HepG2 (cell line): ENCODE data around the gene TOP1. TPM values are rescaled to one million over a fixed set of nuclear protein-coding genes. Genes with fewer than 3 reads are reported as not detected.

Experiments
- DMTF1 ChIP-seq: sonication (generic); formaldehyde crosslinking; IDR thresholded peaks from 2 replicates; pipeline ENCODE4 v1.4.0; 2020; ENCODE audit warnings: mild to moderate bottlenecking, missing genetic modification reagents
- FLYWCH1 ChIP-seq: sonication (generic); formaldehyde crosslinking; IDR thresholded peaks from 2 replicates; pipeline ENCODE4 v1.8.1; 2023; ENCODE audit warnings: mild to moderate bottlenecking, missing genetic modification reagents
- MTF2 ChIP-seq: sonication (generic); formaldehyde crosslinking; IDR thresholded peaks from 2 replicates; pipeline ENCODE4 v1.5.0; 2020; ENCODE audit warnings: missing genetic modification reagents, borderline replicate concordance
- NFATC3 ChIP-seq: sonication (generic); formaldehyde crosslinking; IDR thresholded peaks from 2 replicates; pipeline ENCODE4 v1.5.1; 2020; ENCODE audit warnings: mild to moderate bottlenecking, missing genetic modification reagents
- NFE2L1 ChIP-seq: sonication (generic); formaldehyde crosslinking; IDR thresholded peaks from 2 replicates; pipeline ENCODE4 v1.4.0; 2020; ENCODE audit warnings: missing genetic modification reagents, mild to moderate bottlenecking, borderline replicate concordance
- NFKB2 ChIP-seq: sonication (generic); formaldehyde crosslinking; IDR thresholded peaks from 2 replicates; pipeline ENCODE4 v1.4.0; 2020; ENCODE audit warnings: missing genetic modification reagents, borderline replicate concordance
- ZFP36L1 ChIP-seq: sonication (generic); formaldehyde crosslinking; IDR thresholded peaks from 2 replicates; pipeline ENCODE4 v1.8.0; 2022; ENCODE audit warnings: mild to moderate bottlenecking, missing genetic modification reagents, moderate library complexity
- ZNF180 ChIP-seq: sonication (generic); formaldehyde crosslinking; IDR thresholded peaks from 2 replicates; pipeline ENCODE4 v1.4.0; 2020; ENCODE audit warnings: low read depth, missing genetic modification reagents, borderline replicate concordance
- ZNF589 ChIP-seq: sonication (generic); formaldehyde crosslinking; conservative IDR thresholded peaks from 2 replicates; pipeline ENCODE4 v1.8.0; 2022; ENCODE audit warnings: mild to moderate bottlenecking, moderate library complexity, missing genetic modification reagents
- ZNF670 ChIP-seq: sonication (generic); formaldehyde crosslinking; IDR thresholded peaks from 2 replicates; pipeline ENCODE4 v1.8.0; 2022; ENCODE audit warnings: mild to moderate bottlenecking, missing genetic modification reagents, borderline replicate concordance
- ZNF772 ChIP-seq: sonication (generic); formaldehyde crosslinking; IDR thresholded peaks from 2 replicates; pipeline ENCODE4 v1.5.0; 2020; ENCODE audit warnings: mild to moderate bottlenecking, missing genetic modification reagents
- ZNF839 ChIP-seq: sonication (generic); formaldehyde crosslinking; IDR thresholded peaks from 2 replicates; pipeline ENCODE4 v1.4.0; 2020; ENCODE audit warnings: missing genetic modification reagents, mild to moderate bottlenecking, borderline replicate concordance
- ZSCAN22 ChIP-seq: sonication (generic); formaldehyde crosslinking; IDR thresholded peaks from 2 replicates; pipeline ENCODE4 v1.4.0; 2020; ENCODE audit warnings: mild to moderate bottlenecking, missing genetic modification reagents
- polyA plus RNA-seq, 8 experiments: library from polyadenylated mRNA; depleted of rRNA in 3 of 8; stranded (reverse) in 7 of 8; unstranded in 1 of 8; fragments of >200 nt; fragmentation: Illumina TruSeq in 4 of 8; extraction: Trizol in 4 of 8; gene quantifications; 2 replicates each; pipeline versions ENCODE4 v1.2.1 to v1.2.3, GENCODE V29; 2011 to 2016; ENCODE audit warnings: low read depth in 4 of 8, missing spikeins in 1 of 8, mixed read lengths in 1 of 8; ENCODE audit not compliant: insufficient read depth in 1 of 8
- total RNA-seq, 5 experiments: library from RNA; depleted of rRNA; stranded (reverse); fragments of >200 nt; fragmentation: Illumina TruSeq; extraction: Trizol; gene quantifications; 2 replicates each; pipeline ENCODE4 v1.2.3, GENCODE V29; 2016; ENCODE audit warnings: low read depth in 1 of 5
- TF ChIP-seq, protein P1 (sequence below): sonication (generic); formaldehyde crosslinking; IDR thresholded peaks from 2 replicates; pipeline ENCODE4 v1.4.0; 2020; ENCODE audit warnings: mild to moderate bottlenecking, missing genetic modification reagents
- TF ChIP-seq, protein P2 (sequence below): sonication (generic); formaldehyde crosslinking; IDR thresholded peaks from 2 replicates; pipeline ENCODE4 v1.4.0; 2020; ENCODE audit warnings: missing genetic modification reagents
- TF ChIP-seq, protein P3 (sequence below): fragments of 450-650 bp; IDR thresholded peaks from 2 replicates; pipeline ENCODE4 v1.6.1; 2017; ENCODE audit warnings: mild to moderate bottlenecking
- TF ChIP-seq, protein P4 (sequence below): sonication (generic); formaldehyde crosslinking; IDR thresholded peaks from 2 replicates; pipeline ENCODE4 v1.4.0; 2020; ENCODE audit warnings: missing genetic modification reagents, borderline replicate concordance

Gene TOP1
- total and polyA plus RNA-seq, 2 of the 13 experiments (the other 11 are each of a cell fraction or from before 2014, with no cell fraction given), result 10.2 to 19.4 TPM

- peak; percentile 88; the same call in 1 of the 2 replicates for TF ChIP-seq NFKB2 (CRISPR knock-in tag)
- TF ChIP-seq NFE2L1 (CRISPR knock-in tag), result no peak
- TF ChIP-seq ZNF670 (CRISPR knock-in tag), result peak; percentile 90; the same call in 1 of the 2 replicates
- no peak for TF ChIP-seq DMTF1 (CRISPR knock-in tag)
- TF ChIP-seq, protein P1, sequence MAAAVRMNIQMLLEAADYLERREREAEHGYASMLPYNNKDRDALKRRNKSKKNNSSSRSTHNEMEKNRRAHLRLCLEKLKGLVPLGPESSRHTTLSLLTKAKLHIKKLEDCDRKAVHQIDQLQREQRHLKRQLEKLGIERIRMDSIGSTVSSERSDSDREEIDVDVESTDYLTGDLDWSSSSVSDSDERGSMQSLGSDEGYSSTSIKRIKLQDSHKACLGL (CRISPR knock-in tag), result peak; percentile 91
- TF ChIP-seq ZNF772 (CRISPR knock-in tag), result peak; percentile 97
- no peak; the same call in 1 of the 2 replicates for TF ChIP-seq MTF2 (CRISPR knock-in tag)
- peak; percentile 64; the same call in 1 of the 2 replicates for TF ChIP-seq ZSCAN22 (CRISPR knock-in tag)
- no peak for TF ChIP-seq NFATC3 (CRISPR knock-in tag)
- TF ChIP-seq, protein P2, sequence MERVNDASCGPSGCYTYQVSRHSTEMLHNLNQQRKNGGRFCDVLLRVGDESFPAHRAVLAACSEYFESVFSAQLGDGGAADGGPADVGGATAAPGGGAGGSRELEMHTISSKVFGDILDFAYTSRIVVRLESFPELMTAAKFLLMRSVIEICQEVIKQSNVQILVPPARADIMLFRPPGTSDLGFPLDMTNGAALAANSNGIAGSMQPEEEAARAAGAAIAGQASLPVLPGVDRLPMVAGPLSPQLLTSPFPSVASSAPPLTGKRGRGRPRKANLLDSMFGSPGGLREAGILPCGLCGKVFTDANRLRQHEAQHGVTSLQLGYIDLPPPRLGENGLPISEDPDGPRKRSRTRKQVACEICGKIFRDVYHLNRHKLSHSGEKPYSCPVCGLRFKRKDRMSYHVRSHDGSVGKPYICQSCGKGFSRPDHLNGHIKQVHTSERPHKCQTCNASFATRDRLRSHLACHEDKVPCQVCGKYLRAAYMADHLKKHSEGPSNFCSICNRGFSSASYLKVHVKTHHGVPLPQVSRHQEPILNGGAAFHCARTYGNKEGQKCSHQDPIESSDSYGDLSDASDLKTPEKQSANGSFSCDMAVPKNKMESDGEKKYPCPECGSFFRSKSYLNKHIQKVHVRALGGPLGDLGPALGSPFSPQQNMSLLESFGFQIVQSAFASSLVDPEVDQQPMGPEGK (CRISPR knock-in tag), result peak; percentile 92
- peak; percentile 62; the same call in 1 of the 2 replicates for TF ChIP-seq ZFP36L1 (CRISPR knock-in tag)
- no peak for TF ChIP-seq FLYWCH1 (CRISPR knock-in tag)
- 0 out of 2 replicates have a peak, but pooled peaks have one; percentile 65 for TF ChIP-seq ZNF180 (CRISPR knock-in tag)
- TF ChIP-seq ZNF589 (CRISPR knock-in tag), result no peak; the same call in 1 of the 2 replicates
- TF ChIP-seq ZNF839 (CRISPR knock-in tag), result 0 out of 2 replicates have a peak, but pooled peaks have one; percentile 28
- TF ChIP-seq, protein P3, sequence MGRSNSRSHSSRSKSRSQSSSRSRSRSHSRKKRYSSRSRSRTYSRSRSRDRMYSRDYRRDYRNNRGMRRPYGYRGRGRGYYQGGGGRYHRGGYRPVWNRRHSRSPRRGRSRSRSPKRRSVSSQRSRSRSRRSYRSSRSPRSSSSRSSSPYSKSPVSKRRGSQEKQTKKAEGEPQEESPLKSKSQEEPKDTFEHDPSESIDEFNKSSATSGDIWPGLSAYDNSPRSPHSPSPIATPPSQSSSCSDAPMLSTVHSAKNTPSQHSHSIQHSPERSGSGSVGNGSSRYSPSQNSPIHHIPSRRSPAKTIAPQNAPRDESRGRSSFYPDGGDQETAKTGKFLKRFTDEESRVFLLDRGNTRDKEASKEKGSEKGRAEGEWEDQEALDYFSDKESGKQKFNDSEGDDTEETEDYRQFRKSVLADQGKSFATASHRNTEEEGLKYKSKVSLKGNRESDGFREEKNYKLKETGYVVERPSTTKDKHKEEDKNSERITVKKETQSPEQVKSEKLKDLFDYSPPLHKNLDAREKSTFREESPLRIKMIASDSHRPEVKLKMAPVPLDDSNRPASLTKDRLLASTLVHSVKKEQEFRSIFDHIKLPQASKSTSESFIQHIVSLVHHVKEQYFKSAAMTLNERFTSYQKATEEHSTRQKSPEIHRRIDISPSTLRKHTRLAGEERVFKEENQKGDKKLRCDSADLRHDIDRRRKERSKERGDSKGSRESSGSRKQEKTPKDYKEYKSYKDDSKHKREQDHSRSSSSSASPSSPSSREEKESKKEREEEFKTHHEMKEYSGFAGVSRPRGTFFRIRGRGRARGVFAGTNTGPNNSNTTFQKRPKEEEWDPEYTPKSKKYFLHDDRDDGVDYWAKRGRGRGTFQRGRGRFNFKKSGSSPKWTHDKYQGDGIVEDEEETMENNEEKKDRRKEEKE, result no peak
- TF ChIP-seq, protein P4, sequence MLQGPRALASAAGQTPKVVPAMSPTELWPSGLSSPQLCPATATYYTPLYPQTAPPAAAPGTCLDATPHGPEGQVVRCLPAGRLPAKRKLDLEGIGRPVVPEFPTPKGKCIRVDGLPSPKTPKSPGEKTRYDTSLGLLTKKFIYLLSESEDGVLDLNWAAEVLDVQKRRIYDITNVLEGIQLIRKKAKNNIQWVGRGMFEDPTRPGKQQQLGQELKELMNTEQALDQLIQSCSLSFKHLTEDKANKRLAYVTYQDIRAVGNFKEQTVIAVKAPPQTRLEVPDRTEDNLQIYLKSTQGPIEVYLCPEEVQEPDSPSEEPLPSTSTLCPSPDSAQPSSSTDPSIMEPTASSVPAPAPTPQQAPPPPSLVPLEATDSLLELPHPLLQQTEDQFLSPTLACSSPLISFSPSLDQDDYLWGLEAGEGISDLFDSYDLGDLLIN (CRISPR knock-in tag), result peak; percentile 90; the same call in 1 of the 2 replicates
Observed at GRCh38 chr20:41136680-41137613, 108.3 kb downstream of the TOP1 start, which contains the start of gene PLCG1 (continued).
